ENCODE results near the gene SLC1A1.

Gene SLC1A1

GRCh38 chr9:4463824-4464223 is 26.4 kb upstream of the SLC1A1 start:
- Histone ChIP-seq H2BK120ac (ENCODE audit: insufficient read depth, low read length, poor library complexity) (no peak overlapping the region), H3K23ac (ENCODE audit: low read length) (no peak overlapping the region), H3K4ac (ENCODE audit: low read depth, low read length) (no peak overlapping the region), H3K36me3 (ENCODE audit: control insufficient read depth in 1 of 2, insufficient read depth in 2 of 2, low read length in 2 of 2) (no peaks in the 10 kb centered on the region), H2AK5ac (ENCODE audit: low read length) (no peak overlapping the region), H3K9me3 (ENCODE audit: insufficient read depth, low read depth, low read length) (peaks cover 4% of the 10 kb centered on the region), H3K79me2 (ENCODE audit: control insufficient read depth, insufficient read depth, low read length, poor library complexity) (no peaks in the 10 kb centered on the region), H2AFZ (ENCODE audit: insufficient read depth, low read length, poor library complexity) (no peak overlapping the region), H3K4me1 (ENCODE audit: control insufficient read depth in 1 of 2, insufficient read depth in 2 of 2, low read length in 2 of 2) (no peaks in the 10 kb centered on the region), H3K14ac (ENCODE audit: low read length) (no peak overlapping the region), H3K4me2 (ENCODE audit: low read length) (no peak overlapping the region), H3K18ac (ENCODE audit: low read length) (no peak overlapping the region), H4K8ac (ENCODE audit: low read depth, low read length) (no peak overlapping the region), H3K27me3 (ENCODE audit: insufficient read depth, low read length) (no peaks in the 10 kb centered on the region), H3K27ac (ENCODE audit: low read depth, low read length) (no peak overlapping the region), H4K12ac (ENCODE audit: low read depth, low read length) (no peak overlapping the region), H2BK5ac (ENCODE audit: low read depth, low read length, poor library complexity) (no peak overlapping the region), H3K4me3 (ENCODE audit: low read depth, low read length) (no peak overlapping the region), H2BK12ac (ENCODE audit: low read length) (no peak overlapping the region), H3K79me1 (ENCODE audit: low read length) (no peaks in the 10 kb centered on the region), H4K91ac (ENCODE audit: low read depth, low read length) (no peak overlapping the region), H3K9ac (ENCODE audit: low read length) (no peak overlapping the region)
- DNase-seq = no peak
- WGBS (ENCODE audit: extremely low coverage, insufficient coverage, insufficient read length) = no CpG with 5 or more reads among the region's 3 CpGs

GRCh38 chr9:4464911-4465513 is 25.3 kb upstream of the SLC1A1 start:
- Histone ChIP-seq H2BK5ac (ENCODE audit: low read depth, low read length, poor library complexity) (no peak overlapping the region), H2AFZ (ENCODE audit: insufficient read depth, low read length, poor library complexity) (no peak overlapping the region), H3K36me3 (ENCODE audit: control insufficient read depth in 1 of 2, insufficient read depth in 2 of 2, low read length in 2 of 2) (no peaks in the 10 kb centered on the region), H3K14ac (ENCODE audit: low read length) (no peak overlapping the region), H3K4me1 (ENCODE audit: control insufficient read depth in 1 of 2, insufficient read depth in 2 of 2, low read length in 2 of 2) (no peaks in the 10 kb centered on the region), H3K79me2 (ENCODE audit: control insufficient read depth, insufficient read depth, low read length, poor library complexity) (no peaks in the 10 kb centered on the region), H4K91ac (ENCODE audit: low read depth, low read length) (no peak overlapping the region), H4K8ac (ENCODE audit: low read depth, low read length) (no peak overlapping the region), H2AK5ac (ENCODE audit: low read length) (no peak overlapping the region), H3K27me3 (ENCODE audit: insufficient read depth, low read length) (no peaks in the 10 kb centered on the region), H3K9ac (ENCODE audit: low read length) (no peak overlapping the region), H3K23ac (ENCODE audit: low read length) (no peak overlapping the region), H3K79me1 (ENCODE audit: low read length) (no peaks in the 10 kb centered on the region), H4K12ac (ENCODE audit: low read depth, low read length) (no peak overlapping the region), H3K18ac (ENCODE audit: low read length) (no peak overlapping the region), H3K4me3 (ENCODE audit: low read depth, low read length) (no peak overlapping the region), H3K4ac (ENCODE audit: low read depth, low read length) (no peak overlapping the region), H3K27ac (ENCODE audit: low read depth, low read length) (no peak overlapping the region), H3K9me3 (ENCODE audit: insufficient read depth, low read depth, low read length) (peaks cover 4% of the 10 kb centered on the region), H3K4me2 (ENCODE audit: low read length) (no peak overlapping the region), H2BK12ac (ENCODE audit: low read length) (no peak overlapping the region), H2BK120ac (ENCODE audit: insufficient read depth, low read length, poor library complexity) (no peak overlapping the region)
- no CpG with 5 or more reads among the region's 11 CpGs for WGBS (ENCODE audit: extremely low coverage, insufficient coverage, insufficient read length)
- no peak for DNase-seq

DNA sequence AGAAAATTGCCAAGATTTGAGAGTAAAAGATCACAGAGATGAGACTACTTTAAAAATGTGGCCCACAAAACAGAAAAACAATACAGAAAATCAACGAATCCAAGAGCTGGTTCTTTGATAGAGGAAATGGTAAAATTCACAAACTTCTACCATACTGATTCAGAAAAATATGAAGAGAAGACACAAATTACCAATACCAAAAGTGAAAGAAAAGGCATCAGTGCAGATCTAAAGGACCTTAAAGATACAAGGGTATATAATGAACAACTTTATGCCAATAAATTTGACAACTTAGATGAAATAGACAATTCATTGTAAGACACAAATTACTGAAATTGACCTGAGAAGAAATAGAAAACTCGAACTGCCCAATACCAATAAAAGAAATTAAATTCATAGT is 24.4 kb upstream of the SLC1A1 start:
- H3K27ac ChIP-seq (ENCODE audit: low read depth, low read length) = no peak overlapping the region
- no peak overlapping the region for H3K23ac ChIP-seq (ENCODE audit: low read length)

GRCh38 chr9:4475301-4475700 is 15.0 kb upstream of the SLC1A1 start:
- no peak overlapping the region for H4K91ac ChIP-seq (ENCODE audit: low read depth, low read length)
- WGBS (ENCODE audit: extremely low coverage, insufficient coverage, insufficient read length) = no CpG with 5 or more reads among the region's 1 CpG
- H3K36me3 ChIP-seq (ENCODE audit: control insufficient read depth in 1 of 2, insufficient read depth in 2 of 2, low read length in 2 of 2) = no peaks in the 10 kb centered on the region
- H3K27me3 ChIP-seq (ENCODE audit: insufficient read depth, low read length) = no peaks in the 10 kb centered on the region
- DNase-seq = no peak
- H3K4ac ChIP-seq (ENCODE audit: low read depth, low read length) = no peak overlapping the region
- H2AK5ac ChIP-seq (ENCODE audit: low read length) = no peak overlapping the region
- H3K18ac ChIP-seq (ENCODE audit: low read length) = no peak overlapping the region
- no peak overlapping the region for H3K23ac ChIP-seq (ENCODE audit: low read length)
- no peaks in the 10 kb centered on the region for H3K9me3 ChIP-seq (ENCODE audit: insufficient read depth, low read depth, low read length)
- no peaks in the 10 kb centered on the region for H3K4me1 ChIP-seq (ENCODE audit: control insufficient read depth in 1 of 2, insufficient read depth in 2 of 2, low read length in 2 of 2)
- H3K27ac ChIP-seq (ENCODE audit: low read depth, low read length) = no peak overlapping the region
- H2BK5ac ChIP-seq (ENCODE audit: low read depth, low read length, poor library complexity) = no peak overlapping the region
- H3K79me2 ChIP-seq (ENCODE audit: control insufficient read depth, insufficient read depth, low read length, poor library complexity) = no peaks in the 10 kb centered on the region
- no peak overlapping the region for H2BK12ac ChIP-seq (ENCODE audit: low read length)
- H4K12ac ChIP-seq (ENCODE audit: low read depth, low read length) = no peak overlapping the region
- no peak overlapping the region for H4K8ac ChIP-seq (ENCODE audit: low read depth, low read length)
- no peak overlapping the region for H3K4me2 ChIP-seq (ENCODE audit: low read length)
- no peak overlapping the region for H2AFZ ChIP-seq (ENCODE audit: insufficient read depth, low read length, poor library complexity)
- H3K9ac ChIP-seq (ENCODE audit: low read length) = no peak overlapping the region
- H3K79me1 ChIP-seq (ENCODE audit: low read length) = no peaks in the 10 kb centered on the region
- no peak overlapping the region for H3K4me3 ChIP-seq (ENCODE audit: low read depth, low read length)
- H2BK120ac ChIP-seq (ENCODE audit: insufficient read depth, low read length, poor library complexity) = no peak overlapping the region
- H3K14ac ChIP-seq (ENCODE audit: low read length) = no peak overlapping the region

More for the DNA sequence above, 24.4 kb upstream of the SLC1A1 start:
- DNase-seq = no peak
- no peaks in the 10 kb centered on the region for H3K79me1 ChIP-seq (ENCODE audit: low read length)
- H2BK12ac ChIP-seq (ENCODE audit: low read length) = no peak overlapping the region
- no peak overlapping the region for H4K12ac ChIP-seq (ENCODE audit: low read depth, low read length)
- H4K8ac ChIP-seq (ENCODE audit: low read depth, low read length) = no peak overlapping the region
- no peak overlapping the region for H3K4me3 ChIP-seq (ENCODE audit: low read depth, low read length)
- H4K91ac ChIP-seq (ENCODE audit: low read depth, low read length) = no peak overlapping the region
- H3K18ac ChIP-seq (ENCODE audit: low read length) = no peak overlapping the region
- H3K27me3 ChIP-seq (ENCODE audit: insufficient read depth, low read length) = no peaks in the 10 kb centered on the region
- H2AK5ac ChIP-seq (ENCODE audit: low read length) = no peak overlapping the region
- H2BK5ac ChIP-seq (ENCODE audit: low read depth, low read length, poor library complexity) = no peak overlapping the region
- no peak overlapping the region for H2BK120ac ChIP-seq (ENCODE audit: insufficient read depth, low read length, poor library complexity)
- H3K79me2 ChIP-seq (ENCODE audit: control insufficient read depth, insufficient read depth, low read length, poor library complexity) = no peaks in the 10 kb centered on the region
- no peak overlapping the region for H3K4ac ChIP-seq (ENCODE audit: low read depth, low read length)
- no CpG with 5 or more reads among the region's 2 CpGs for WGBS (ENCODE audit: extremely low coverage, insufficient coverage, insufficient read length)
- no peak overlapping the region for H3K9ac ChIP-seq (ENCODE audit: low read length)
- no peak overlapping the region for H3K14ac ChIP-seq (ENCODE audit: low read length)
- H3K4me1 ChIP-seq (ENCODE audit: control insufficient read depth in 1 of 2, insufficient read depth in 2 of 2, low read length in 2 of 2) = no peaks in the 10 kb centered on the region
- H3K36me3 ChIP-seq (ENCODE audit: control insufficient read depth in 1 of 2, insufficient read depth in 2 of 2, low read length in 2 of 2) = no peaks in the 10 kb centered on the region
- no peak overlapping the region for H2AFZ ChIP-seq (ENCODE audit: insufficient read depth, low read length, poor library complexity)
- H3K9me3 ChIP-seq (ENCODE audit: insufficient read depth, low read depth, low read length) = peaks cover 4% of the 10 kb centered on the region
- H3K4me2 ChIP-seq (ENCODE audit: low read length) = no peak overlapping the region
